GM12865 (cell line): ENCODE data around the gene RNF14.

Source experiments
- DNase-seq: peaks from one replicate; pipeline ENCODE4 v3.0.0; 2010; ENCODE audit warnings: low read depth
- H3K4me3 ChIP-seq: 2 replicates; pipeline ENCODE4 v1.5.1; 2011; ENCODE audit warnings: mild to moderate bottlenecking, low read depth, low read length, control low read depth
- CTCF ChIP-seq: IDR thresholded peaks from 2 replicates; pipeline ENCODE4 v1.5.1; 2011; ENCODE audit warnings: low read length, control low read depth, low read depth, inconsistent platforms; ENCODE audit not compliant: insufficient read depth; ENCODE audit errors: missing control alignments

RNF14 gene

GRCh38 chr5:141963701-141964100 is 5.2 kb upstream of the RNF14 start:
- H3K4me3 ChIP-seq: no peak overlapping the region
- no peak for DNase-seq
- no peak for TF ChIP-seq CTCF

- no peak overlapping the region for H3K4me3 ChIP-seq
Measured at GRCh38 chr5:141965071-141965470, 3.8 kb upstream of the RNF14 start.

GRCh38 chr5:141966275-141966962 is 2.5 kb upstream of the RNF14 start:
- no peak overlapping the region for H3K4me3 ChIP-seq
- DNase-seq: no peak
- TF ChIP-seq CTCF: no peak

More at GRCh38 chr5:141965071-141965470, 3.8 kb upstream of the RNF14 start:
- no peak for DNase-seq
- no peak for TF ChIP-seq CTCF

GRCh38 chr5:141966963-141967333 is 2.0 kb upstream of the RNF14 start:
- H3K4me3 ChIP-seq: no peak overlapping the region
- TF ChIP-seq CTCF: no peak
- no peak for DNase-seq

GRCh38 chr5:141969783-141970771 is 1.2 kb downstream of the RNF14 start:
- H3K4me3 ChIP-seq: peak overlapping the region; percentile 88
- no peak for TF ChIP-seq CTCF
- DNase-seq: peak; percentile 86

- no peak for DNase-seq
- TF ChIP-seq CTCF: no peak
- H3K4me3 ChIP-seq: no peak overlapping the region
Measured at GRCh38 chr5:141973871-141974595, 5.1 kb downstream of the RNF14 start.
